DOHH2 (cell line): ENCODE measurements around the gene CA7.

Experiments
- H3F3A ChIP-seq: fragments of 200-600 bp; sonication (generic), shearing (Covaris generic); 2 replicates; pipeline ENCODE4 v1.6.0; 2016; ENCODE audit warnings: antibody characterized with exemption, mild to moderate bottlenecking; ENCODE audit not compliant: control insufficient read depth, insufficient read depth
- H3K27ac ChIP-seq: fragments of 200-600 bp; sonication (generic); 2 replicates; pipeline ENCODE4 v1.5.1; 2014; ENCODE audit warnings: low read depth, mild to moderate bottlenecking, low read length, moderate library complexity
- H3K27me3 ChIP-seq: fragments of 200-600 bp; sonication (generic); 2 replicates; pipeline ENCODE4 v1.6.1; 2014; ENCODE audit warnings: mild to moderate bottlenecking, low read length, mixed read lengths; ENCODE audit not compliant: control insufficient read depth
- H3K36me3 ChIP-seq: fragments of 200-600 bp; sonication (generic); 2 replicates; pipeline ENCODE4 v1.6.1; 2014; ENCODE audit warnings: mild to moderate bottlenecking, low read length, moderate library complexity, mixed read lengths; ENCODE audit not compliant: control insufficient read depth
- H3K4me1 ChIP-seq: fragments of 200-600 bp; sonication (generic); 2 replicates; pipeline ENCODE4 v1.6.1; 2014; ENCODE audit warnings: mild to moderate bottlenecking, low read length, mixed read lengths; ENCODE audit not compliant: control insufficient read depth
- H3K4me2 ChIP-seq: fragments of 200-600 bp; sonication (generic); 2 replicates; pipeline ENCODE4 v1.6.0; 2014; ENCODE audit warnings: mild to moderate bottlenecking, low read length, moderate library complexity
- H3K4me3 ChIP-seq: fragments of 200-600 bp; sonication (generic); 2 replicates; pipeline ENCODE4 v1.5.1; 2014; ENCODE audit warnings: mild to moderate bottlenecking, low read length, mixed read lengths
- H3K79me2 ChIP-seq: fragments of 200-600 bp; sonication (generic); 2 replicates; pipeline ENCODE4 v1.6.1; 2014; ENCODE audit warnings: mild to moderate bottlenecking, low read length, mixed read lengths; ENCODE audit not compliant: control insufficient read depth
- H3K9me2 ChIP-seq: fragments of 200-600 bp; sonication (generic); replicated peaks from 2 replicates; pipeline ENCODE4 v1.6.1; 2014; ENCODE audit warnings: mild to moderate bottlenecking, low read length, mixed read lengths; ENCODE audit not compliant: control insufficient read depth
- H3K9me3 ChIP-seq: fragments of 200-600 bp; sonication (generic); 2 replicates; pipeline ENCODE4 v1.6.1; 2014; ENCODE audit warnings: antibody characterized with exemption, low read length, mixed read lengths; ENCODE audit not compliant: control insufficient read depth, insufficient read depth
- H4K20me1 ChIP-seq: fragments of 200-600 bp; sonication (generic); 2 replicates; pipeline ENCODE4 v1.6.0; 2014; ENCODE audit warnings: low read depth, mild to moderate bottlenecking, antibody characterized with exemption, low read length, moderate library complexity; ENCODE audit not compliant: control insufficient read depth, insufficient read depth
- CTCF ChIP-seq: fragments of 200-600 bp; sonication (generic); IDR thresholded peaks from one replicate; pipeline ENCODE4 v1.5.1; 2014; ENCODE audit warnings: antibody characterized with exemption, mild to moderate bottlenecking, low read depth, low read length; ENCODE audit not compliant: poor library complexity, severe bottlenecking
- EZH2phosphoT487 ChIP-seq: fragments of 200-600 bp; sonication (generic); IDR thresholded peaks from 2 replicates; pipeline ENCODE4 v1.6.1; 2017; ENCODE audit warnings: borderline replicate concordance, mild to moderate bottlenecking, antibody characterized with exemption, low read length, moderate library complexity, mixed read lengths

Gene CA7

DNA sequence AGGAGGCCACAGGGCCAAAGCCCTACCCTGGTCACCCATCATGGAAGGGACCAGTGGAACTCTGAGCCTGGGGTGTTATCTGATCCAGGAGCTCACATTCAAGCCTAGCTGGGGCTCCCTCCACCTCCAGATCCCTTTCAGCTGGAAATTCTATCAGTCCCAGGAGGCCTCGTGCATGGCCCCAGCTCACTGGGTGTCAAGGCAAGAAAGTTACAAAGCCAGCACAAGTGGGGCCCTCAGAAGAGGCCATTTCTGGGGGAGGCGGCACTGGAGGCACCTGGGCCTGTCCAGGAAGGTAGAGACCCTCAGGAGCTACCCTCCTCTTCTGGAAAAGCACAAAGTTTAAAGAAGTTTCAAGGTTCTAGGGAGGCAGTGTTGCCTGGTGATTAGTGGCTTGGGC is 4.8 kb downstream of the CA7 start:
- Histone ChIP-seq H3K9me2 (no peaks in the 10 kb centered on the region), H4K20me1 (0 out of 2 replicates have a peak, but pooled peaks cover 4% of the 10 kb centered on the region), H3K79me2 (no peaks in the 10 kb centered on the region), H3K4me1 (peaks cover 8% of the 10 kb centered on the region), H3K4me2 (no peak overlapping the region), H3K36me3 (no peaks in the 10 kb centered on the region), H3K27ac (no peak overlapping the region), H3K4me3 (no peak overlapping the region), H3F3A (no peaks in the 10 kb centered on the region), H3K27me3 (peaks cover 35% of the 10 kb centered on the region), H3K9me3 (no peaks in the 10 kb centered on the region)
- TF ChIP-seq CTCF (no peak), EZH2phosphoT487 (no peak)

DNA sequence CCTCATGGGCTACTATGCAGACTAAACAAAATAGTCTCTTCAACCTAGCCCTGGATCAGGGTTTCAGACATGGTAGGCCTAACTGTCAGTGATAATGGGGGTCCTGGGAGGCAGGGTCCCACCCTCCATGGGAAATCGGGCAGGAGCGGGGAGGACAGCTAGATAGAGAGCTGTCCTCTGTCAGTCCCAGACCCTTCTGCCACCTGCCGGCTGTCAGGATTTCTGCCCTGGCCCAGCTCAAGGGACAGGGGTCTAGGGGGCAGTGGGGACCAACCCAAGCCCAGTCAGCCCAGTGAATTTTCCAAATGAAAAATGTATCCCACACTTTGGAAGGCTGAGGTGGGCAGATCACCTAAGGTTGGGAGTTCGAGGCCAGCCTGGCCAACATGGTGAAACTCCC is 5.3 kb downstream of the CA7 start:
- Histone ChIP-seq H3K4me3 (no peak overlapping the region), H3K27me3 (peaks cover 31% of the 10 kb centered on the region), H3K4me2 (no peak overlapping the region), H3K27ac (no peak overlapping the region), H3K9me3 (no peaks in the 10 kb centered on the region), H4K20me1 (0 out of 2 replicates have a peak, but pooled peaks cover 4% of the 10 kb centered on the region), H3F3A (no peaks in the 10 kb centered on the region), H3K9me2 (no peaks in the 10 kb centered on the region), H3K36me3 (no peaks in the 10 kb centered on the region), H3K4me1 (peaks cover 8% of the 10 kb centered on the region), H3K79me2 (no peaks in the 10 kb centered on the region)
- TF ChIP-seq EZH2phosphoT487, result no peak
- TF ChIP-seq CTCF, result no peak

DNA sequence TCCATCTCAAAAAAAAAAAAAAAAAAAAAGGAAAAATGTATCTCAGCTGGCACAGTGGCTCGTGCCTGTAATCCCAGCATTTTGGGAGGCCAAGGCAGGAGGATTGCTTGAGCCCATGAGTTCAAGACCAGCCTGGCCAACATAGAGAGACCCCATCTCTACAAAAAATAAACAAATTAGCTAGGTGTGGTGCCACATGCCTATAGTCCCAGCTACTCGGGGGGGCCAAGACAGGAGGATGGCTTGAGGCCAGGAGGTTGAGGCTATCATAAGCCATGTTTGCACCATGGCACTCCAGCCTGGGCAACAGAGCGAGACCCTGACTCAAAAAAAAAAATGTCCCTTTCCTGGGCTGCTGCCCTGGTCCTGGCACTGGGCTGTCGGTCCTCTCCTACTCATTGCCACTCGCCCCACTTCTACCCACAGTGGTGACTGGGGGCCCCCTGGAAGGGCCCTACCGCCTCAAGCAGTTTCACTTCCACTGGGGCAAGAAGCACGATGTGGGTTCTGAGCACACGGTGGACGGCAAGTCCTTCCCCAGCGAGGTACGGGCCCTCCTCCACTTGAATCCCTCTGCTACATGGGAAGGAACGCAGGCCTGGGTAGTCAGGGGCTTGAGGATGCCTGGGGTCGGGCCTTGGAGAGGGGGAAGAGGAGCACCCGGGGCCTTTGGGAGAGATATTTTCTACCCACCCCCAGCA is 6.1 kb downstream of the CA7 start:
- no peak overlapping the region for H3K4me3 ChIP-seq
- no peaks in the 10 kb centered on the region for H3K9me2 ChIP-seq
- H3K4me2 ChIP-seq, result no peak overlapping the region
- TF ChIP-seq EZH2phosphoT487, result no peak
- no peak for TF ChIP-seq CTCF
- peaks cover 24% of the 10 kb centered on the region for H3K27me3 ChIP-seq
- no peaks in the 10 kb centered on the region for H3K79me2 ChIP-seq
- no peaks in the 10 kb centered on the region for H3F3A ChIP-seq
- no peaks in the 10 kb centered on the region for H3K36me3 ChIP-seq
- H4K20me1 ChIP-seq, result 0 out of 2 replicates have a peak, but pooled peaks cover 4% of the 10 kb centered on the region
- peaks cover 8% of the 10 kb centered on the region for H3K4me1 ChIP-seq
- H3K27ac ChIP-seq, result no peak overlapping the region
- H3K9me3 ChIP-seq, result no peaks in the 10 kb centered on the region
